H7 (cell line): Measurements from ENCODE around the gene KIAA0825. TPM values are rescaled to one million over a fixed set of nuclear protein-coding genes. Genes with fewer than 3 reads are reported as not detected.

Experiments used
- DNase-seq: peaks from one replicate; pipeline ENCODE4 v3.0.0; 2012
- H3K27me3 ChIP-seq: 2 replicates; pipeline ENCODE4 v1.6.0; 2011; ENCODE audit warnings: mild to moderate bottlenecking, low read length; ENCODE audit not compliant: control insufficient read depth, insufficient read depth
- H3K36me3 ChIP-seq: replicated peaks from 2 replicates; pipeline ENCODE4 v1.5.1; 2011; ENCODE audit warnings: low read length; ENCODE audit not compliant: control insufficient read depth, insufficient read depth
- H3K4me3 ChIP-seq: 2 replicates; pipeline ENCODE4 v1.5.1; 2011; ENCODE audit warnings: low read depth, mild to moderate bottlenecking, control low read depth, low read length, moderate library complexity; ENCODE audit not compliant: insufficient read depth
- total RNA-seq: library from RNA; depleted of rRNA; stranded (reverse); fragments of >200 nt; shearing (Covaris generic); gene quantifications from 2 replicates; pipeline ENCODE4 v1.2.3, GENCODE V29; 2014

Gene KIAA0825
- total RNA-seq, 1 experiment from 2014 or later, result 1.5 TPM

- no peak for DNase-seq
- H3K27me3 ChIP-seq, result no peaks in the 10 kb centered on the region
- H3K36me3 ChIP-seq, result no peaks in the 10 kb centered on the region
- no peak overlapping the region for H3K4me3 ChIP-seq
Observed at GRCh38 chr5:94457788-94458187, 160.6 kb downstream of the KIAA0825 start.

GRCh38 chr5:94445726-94446125, 172.7 kb downstream of the KIAA0825 start:
- H3K27me3 ChIP-seq, result no peaks in the 10 kb centered on the region
- no peaks in the 10 kb centered on the region for H3K36me3 ChIP-seq
- DNase-seq, result no peak
- no peak overlapping the region for H3K4me3 ChIP-seq

DNA sequence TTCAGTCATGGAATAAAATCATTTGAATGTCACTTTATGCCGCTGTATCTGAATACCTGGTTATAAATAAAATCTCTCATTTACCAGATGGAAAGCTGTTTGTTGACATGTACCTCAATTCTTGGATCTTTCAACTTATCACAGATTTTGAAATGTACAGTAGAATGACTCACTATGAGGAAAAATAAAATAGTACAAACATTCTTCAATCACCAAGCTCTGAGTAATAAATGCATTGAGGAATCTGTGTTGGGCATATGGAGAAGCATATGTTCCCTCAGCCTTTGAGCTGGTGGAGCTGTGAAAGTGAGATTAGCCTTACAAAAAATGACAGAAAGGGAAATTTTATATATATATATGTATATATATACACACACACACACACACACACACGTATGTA, 175.4 kb downstream of the KIAA0825 start:
- Histone ChIP-seq H3K36me3 (no peaks in the 10 kb centered on the region), H3K27me3 (no peaks in the 10 kb centered on the region), H3K4me3 (no peak overlapping the region)
- no peak for DNase-seq

- Histone ChIP-seq H3K36me3 (no peaks in the 10 kb centered on the region), H3K27me3 (no peaks in the 10 kb centered on the region), H3K4me3 (no peak overlapping the region)
- no peak for DNase-seq
Observed at GRCh38 chr5:94442076-94442475, 176.3 kb downstream of the KIAA0825 start.

DNA sequence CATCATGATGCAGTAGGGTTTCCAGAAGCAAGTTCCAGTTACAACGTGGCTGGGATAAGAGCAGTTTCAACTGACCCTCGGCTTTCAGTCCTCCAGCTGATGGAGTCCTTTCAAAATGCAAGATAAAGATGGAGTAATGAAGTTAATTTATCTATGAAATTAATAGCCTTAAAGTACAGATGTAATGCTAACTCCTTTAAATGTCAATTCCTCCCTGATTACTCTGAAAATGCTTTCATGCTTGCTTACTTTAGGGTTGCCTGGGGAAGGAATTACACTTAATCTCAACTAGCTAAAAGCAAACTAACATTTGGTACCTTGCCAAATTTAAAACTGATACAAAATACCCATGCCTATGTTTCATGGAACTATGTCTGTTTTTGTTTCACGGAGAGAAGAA, 178.4 kb downstream of the KIAA0825 start:
- no peak for DNase-seq
- H3K36me3 ChIP-seq, result no peaks in the 10 kb centered on the region
- no peak overlapping the region for H3K4me3 ChIP-seq
- no peaks in the 10 kb centered on the region for H3K27me3 ChIP-seq

GRCh38 chr5:94433397-94434163, 184.8 kb downstream of the KIAA0825 start:
- no peaks in the 10 kb centered on the region for H3K36me3 ChIP-seq
- H3K27me3 ChIP-seq, result no peaks in the 10 kb centered on the region
- no peak for DNase-seq
- no peak overlapping the region for H3K4me3 ChIP-seq

GRCh38 chr5:94432499-94432898, 185.9 kb downstream of the KIAA0825 start:
- DNase-seq, result no peak
- Histone ChIP-seq H3K4me3 (no peak overlapping the region), H3K27me3 (no peaks in the 10 kb centered on the region), H3K36me3 (no peaks in the 10 kb centered on the region)

- Histone ChIP-seq H3K27me3 (no peaks in the 10 kb centered on the region), H3K4me3 (no peak overlapping the region), H3K36me3 (no peaks in the 10 kb centered on the region)
- no peak for DNase-seq
Observed at GRCh38 chr5:94431696-94432095, 186.7 kb downstream of the KIAA0825 start.

DNA sequence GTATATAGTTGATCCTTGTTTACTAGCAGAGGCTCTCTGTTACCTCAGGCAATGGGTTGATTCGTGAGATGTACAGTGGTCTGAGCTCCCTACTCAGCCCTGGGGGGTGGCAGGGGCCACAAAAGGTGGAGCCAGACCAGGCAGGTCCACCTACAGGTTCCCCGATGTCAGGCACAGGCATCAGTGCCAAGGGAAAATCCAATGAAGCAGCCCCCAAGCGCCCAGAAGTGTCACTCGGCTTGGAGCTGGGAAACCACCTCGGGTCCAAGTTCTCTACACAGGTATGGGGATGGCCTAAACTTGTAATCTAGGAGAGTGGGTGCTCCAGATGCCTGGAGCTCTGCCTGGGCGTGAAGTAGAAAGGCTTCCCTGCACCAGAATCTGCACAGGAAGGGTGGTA, 188.8 kb downstream of the KIAA0825 start:
- Histone ChIP-seq H3K27me3 (no peaks in the 10 kb centered on the region), H3K36me3 (no peaks in the 10 kb centered on the region), H3K4me3 (no peak overlapping the region)
- DNase-seq, result no peak

DNA sequence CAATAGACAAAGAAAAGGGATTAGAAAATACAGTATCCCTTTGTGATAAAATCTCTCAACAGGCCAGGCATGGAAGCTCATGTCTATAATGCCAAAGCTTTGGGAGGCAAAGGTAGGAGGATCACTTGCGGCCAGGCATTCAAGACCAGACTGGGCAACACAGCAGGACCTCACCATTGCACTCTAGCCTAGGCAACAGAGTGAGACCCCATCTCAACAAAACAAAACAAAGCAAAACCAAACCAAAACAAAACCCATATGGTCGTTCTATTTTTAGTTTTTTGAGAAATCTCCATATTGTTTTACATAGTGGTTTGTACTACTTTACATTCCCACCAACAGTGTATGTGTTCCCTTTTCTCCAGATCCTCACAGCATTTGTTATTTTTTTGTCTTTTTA, 193.0 kb downstream of the KIAA0825 start:
- Histone ChIP-seq H3K36me3 (no peaks in the 10 kb centered on the region), H3K27me3 (no peaks in the 10 kb centered on the region), H3K4me3 (no peak overlapping the region)
- DNase-seq, result no peak

DNA sequence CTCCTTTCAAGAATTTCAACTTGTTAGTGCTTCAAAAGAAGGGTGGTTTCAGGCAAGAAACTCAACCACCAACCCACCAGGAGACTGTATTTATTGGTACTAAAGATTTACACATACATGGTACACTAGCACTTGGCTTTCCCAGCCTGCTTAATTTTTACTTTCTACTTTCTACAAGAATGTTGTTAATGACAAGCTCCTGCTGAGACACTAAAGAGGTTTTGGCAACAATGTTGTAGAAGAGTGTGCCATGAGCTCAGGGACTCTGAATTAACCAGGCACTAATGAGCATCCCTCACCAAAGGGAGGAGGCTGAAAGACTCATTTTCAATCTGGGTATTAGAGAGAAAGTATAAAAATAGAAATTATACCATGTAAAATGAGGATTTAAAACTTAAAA, 195.0 kb downstream of the KIAA0825 start:
- DNase-seq, result peak; percentile 2
- no peak overlapping the region for H3K4me3 ChIP-seq

GRCh38 chr5:94422812-94423211, 195.6 kb downstream of the KIAA0825 start:
- DNase-seq, result peak; percentile 1
- Histone ChIP-seq H3K36me3 (no peaks in the 10 kb centered on the region), H3K4me3 (no peak overlapping the region), H3K27me3 (no peaks in the 10 kb centered on the region)

More for the DNA sequence above, 195.0 kb downstream of the KIAA0825 start:
- no peaks in the 10 kb centered on the region for H3K27me3 ChIP-seq
- no peaks in the 10 kb centered on the region for H3K36me3 ChIP-seq

GRCh38 chr5:94420885-94421284, 197.5 kb downstream of the KIAA0825 start:
- no peak for DNase-seq
- no peak overlapping the region for H3K4me3 ChIP-seq
- no peaks in the 10 kb centered on the region for H3K27me3 ChIP-seq
- H3K36me3 ChIP-seq, result no peaks in the 10 kb centered on the region

- Histone ChIP-seq H3K4me3 (no peak overlapping the region), H3K27me3 (no peaks in the 10 kb centered on the region), H3K36me3 (no peaks in the 10 kb centered on the region; the same call in 1 of the 2 replicates)
- DNase-seq, result no peak
Observed at GRCh38 chr5:94415798-94416197, 202.6 kb downstream of the KIAA0825 start.

DNA sequence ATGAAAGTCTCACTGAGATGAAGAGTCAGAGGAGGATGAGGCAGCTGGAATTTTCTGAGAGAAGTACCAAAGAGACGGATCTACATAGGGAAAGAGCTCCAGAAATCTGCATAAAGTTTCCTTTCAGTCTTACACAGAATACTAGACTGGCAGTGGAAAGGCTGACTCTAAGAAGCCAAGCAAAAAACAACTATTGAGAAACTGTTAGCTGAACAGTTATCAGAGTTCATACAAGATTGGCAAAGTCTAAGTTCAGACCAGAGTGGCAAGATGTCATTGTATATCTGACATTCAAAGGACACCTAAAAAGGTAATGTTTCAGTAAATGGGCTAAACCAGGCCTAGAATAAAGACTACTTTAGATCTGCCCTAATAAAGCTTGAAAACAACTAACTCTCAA, 209.0 kb downstream of the KIAA0825 start:
- Histone ChIP-seq H3K36me3 (no peaks in the 10 kb centered on the region), H3K27me3 (no peaks in the 10 kb centered on the region), H3K4me3 (no peak overlapping the region)
- DNase-seq, result no peak

DNA sequence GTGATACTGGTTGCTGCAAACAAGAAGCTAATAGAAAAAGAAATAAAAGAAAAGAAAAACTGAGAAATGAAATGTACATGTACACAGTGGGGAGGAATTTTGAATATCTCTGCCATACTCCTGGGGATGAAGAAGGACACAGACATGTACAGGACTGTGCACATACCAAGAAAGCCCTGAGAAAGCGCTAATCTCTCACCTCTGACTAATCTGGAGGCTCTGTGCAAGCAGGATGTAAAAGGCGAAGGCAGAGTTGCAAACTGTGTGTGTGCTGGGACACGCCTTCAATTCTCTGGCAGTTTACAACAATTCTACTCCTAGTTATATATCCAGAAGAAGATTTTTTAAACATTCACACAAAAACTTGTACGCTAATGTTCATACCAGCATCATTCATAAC, 211.4 kb downstream of the KIAA0825 start:
- Histone ChIP-seq H3K36me3 (no peaks in the 10 kb centered on the region), H3K4me3 (no peak overlapping the region), H3K27me3 (no peaks in the 10 kb centered on the region)
- DNase-seq, result no peak
